Effector memory CD4-positive, alpha-beta T cell (primary cell): ENCODE measurements around the gene TLE3.
"Not testable (repeated sequence)": the region's sequence is repeated elsewhere in the genome, so short reads cannot be mapped to it uniquely, and the experiment has no call there.

Experiments
- DNase-seq, 3 donors: peaks; one replicate each; pipeline ENCODE4 v3.0.0-alpha.2; 2020
- H3K27ac ChIP-seq: 2 replicates; pipeline ENCODE4 v1.7.0; 2013; ENCODE audit warnings: mild to moderate bottlenecking, low read length, moderate library complexity; ENCODE audit not compliant: insufficient read depth, poor library complexity, severe bottlenecking
- H3K27me3 ChIP-seq: replicated peaks from 2 replicates; pipeline ENCODE4 v1.7.0; 2013; ENCODE audit warnings: mild to moderate bottlenecking, low read length; ENCODE audit not compliant: insufficient read depth, control insufficient read depth, poor library complexity, severe bottlenecking
- H3K36me3 ChIP-seq: 2 replicates; pipeline ENCODE4 v1.7.0; 2013; ENCODE audit warnings: mild to moderate bottlenecking, low read length, moderate library complexity; ENCODE audit not compliant: control insufficient read depth, insufficient read depth
- H3K4me1 ChIP-seq: 2 replicates; pipeline ENCODE4 v1.7.0; 2013; ENCODE audit warnings: low read length, mild to moderate bottlenecking; ENCODE audit not compliant: control insufficient read depth, insufficient read depth, poor library complexity, severe bottlenecking
- H3K4me3 ChIP-seq: 2 replicates; pipeline ENCODE4 v1.7.0; 2013; ENCODE audit warnings: low read length, low read depth, mild to moderate bottlenecking; ENCODE audit not compliant: insufficient read depth, poor library complexity, severe bottlenecking
- H3K9me3 ChIP-seq: 2 replicates; pipeline ENCODE4 v1.7.0; 2013; ENCODE audit warnings: mild to moderate bottlenecking, low read length, moderate library complexity; ENCODE audit not compliant: control insufficient read depth

The TLE3 gene

DNA sequence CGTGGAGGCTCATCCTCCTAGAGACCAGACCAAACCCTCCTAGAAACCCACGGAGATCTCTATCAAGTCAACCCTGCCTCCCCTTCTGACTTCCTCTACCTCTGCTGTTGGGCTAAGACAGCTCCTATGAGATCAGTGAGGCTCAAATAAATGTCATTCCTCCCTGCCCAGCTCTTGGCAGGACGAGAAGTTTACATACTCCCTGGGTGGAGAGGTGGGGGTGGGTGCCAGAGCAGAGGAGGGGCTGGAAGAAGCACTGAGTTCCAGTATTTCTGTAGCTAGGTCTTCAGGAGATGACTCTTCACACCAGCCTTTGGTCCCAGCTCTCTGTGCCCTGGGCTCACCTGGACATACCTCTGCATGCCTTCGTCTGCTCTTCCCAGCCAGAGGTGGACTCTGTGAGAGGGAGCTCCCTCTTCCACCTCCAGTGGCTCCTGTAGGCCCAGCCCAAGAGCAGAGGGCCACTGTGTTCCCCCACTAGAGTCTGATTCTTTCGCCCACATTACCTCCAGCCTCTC, 42.4 kb upstream of the TLE3 start:
- Histone ChIP-seq H3K4me3 (no peak overlapping the region), H3K27ac (no peak overlapping the region), H3K9me3 (no peaks in the 10 kb centered on the region), H3K36me3 (no peaks in the 10 kb centered on the region), H3K4me1 (peaks cover 19% of the 10 kb centered on the region), H3K27me3 (peaks cover 4% of the 10 kb centered on the region)
- DNase-seq, result no peak

- Histone ChIP-seq H3K9me3 (no peaks in the 10 kb centered on the region), H3K36me3 (no peaks in the 10 kb centered on the region), H3K27ac (no peak overlapping the region), H3K4me1 (peaks cover 19% of the 10 kb centered on the region), H3K27me3 (peaks cover 4% of the 10 kb centered on the region), H3K4me3 (no peak overlapping the region)
- DNase-seq, result no peak
These were observed 40.2 kb upstream of the TLE3 start for GRCh38 chr15:70137967-70138366.

- not testable (repeated sequence) for H3K27me3 ChIP-seq, H3K27ac ChIP-seq, H3K36me3 ChIP-seq, H3K9me3 ChIP-seq, H3K4me3 ChIP-seq, DNase-seq
- H3K4me1 ChIP-seq, result peaks cover 19% of the 10 kb centered on the region
These were observed 39.3 kb upstream of the TLE3 start for GRCh38 chr15:70137021-70137420.

DNA sequence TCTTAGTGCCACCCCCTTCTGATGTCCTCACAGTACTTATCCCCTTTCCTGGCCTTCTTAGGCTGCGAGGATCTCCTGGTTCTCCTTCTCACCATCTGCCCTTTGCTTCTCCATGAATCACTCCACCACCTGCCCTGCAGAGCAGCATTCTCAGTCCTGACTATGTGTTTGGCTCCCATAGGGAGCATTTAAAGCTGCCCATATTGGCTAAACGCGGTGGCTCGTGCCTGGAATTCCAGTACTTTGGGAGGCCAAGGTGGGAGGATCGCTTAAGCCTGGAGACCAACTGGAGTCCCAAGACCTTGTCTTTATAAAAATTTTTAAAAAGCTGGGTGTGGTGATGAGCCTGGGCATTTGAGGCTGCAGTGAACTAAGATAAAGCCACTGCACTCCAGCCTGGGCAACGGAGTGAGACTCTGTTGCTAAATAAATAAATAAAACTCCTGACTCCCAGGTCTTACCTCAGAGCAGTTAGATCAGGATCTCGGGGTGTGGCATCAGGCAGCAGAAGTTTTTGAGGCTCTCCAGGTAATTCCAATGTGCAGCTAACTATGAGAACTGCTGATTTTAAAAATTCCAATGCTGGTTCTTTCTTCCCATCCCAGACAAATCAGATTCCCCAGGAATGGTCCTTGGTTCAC, 36.2 kb upstream of the TLE3 start:
- no peak for DNase-seq
- no peak overlapping the region for H3K27ac ChIP-seq
- no peaks in the 10 kb centered on the region for H3K36me3 ChIP-seq
- no peaks in the 10 kb centered on the region for H3K9me3 ChIP-seq
- no peaks in the 10 kb centered on the region for H3K4me1 ChIP-seq
- H3K4me3 ChIP-seq, result no peak overlapping the region
- H3K27me3 ChIP-seq, result no peaks in the 10 kb centered on the region

- DNase-seq, result no peak
- Histone ChIP-seq H3K36me3 (no peaks in the 10 kb centered on the region), H3K4me1 (no peaks in the 10 kb centered on the region), H3K27ac (no peak overlapping the region), H3K4me3 (no peak overlapping the region), H3K27me3 (no peaks in the 10 kb centered on the region), H3K9me3 (no peaks in the 10 kb centered on the region)
These were observed 35.6 kb upstream of the TLE3 start for GRCh38 chr15:70133296-70133695.

GRCh38 chr15:70132571-70132970, 34.9 kb upstream of the TLE3 start:
- no peak overlapping the region for H3K4me3 ChIP-seq
- no peaks in the 10 kb centered on the region for H3K9me3 ChIP-seq
- H3K4me1 ChIP-seq, result no peaks in the 10 kb centered on the region
- no peak for DNase-seq
- no peaks in the 10 kb centered on the region for H3K36me3 ChIP-seq
- no peaks in the 10 kb centered on the region for H3K27me3 ChIP-seq
- H3K27ac ChIP-seq, result no peak overlapping the region

DNA sequence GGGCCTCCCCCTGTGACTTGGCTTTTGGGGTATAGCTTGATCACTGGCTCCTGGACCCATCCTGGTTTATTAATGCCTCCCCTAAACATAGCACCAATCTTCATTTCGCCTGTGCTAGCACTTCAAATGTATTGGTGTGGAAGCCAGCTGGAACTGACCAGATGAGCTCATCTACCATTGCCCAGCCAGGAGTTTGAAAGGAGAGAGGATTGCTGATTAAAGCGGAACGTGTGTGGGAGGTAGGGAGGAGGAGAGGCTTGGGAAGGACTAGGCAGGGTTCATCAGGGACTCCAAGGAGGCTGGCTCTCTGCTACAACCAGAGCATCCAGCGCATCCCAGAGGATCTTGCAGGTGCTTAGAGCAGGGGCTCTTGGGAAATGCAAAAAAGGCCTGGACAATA, 34.4 kb upstream of the TLE3 start:
- Histone ChIP-seq H3K27ac (no peak overlapping the region), H3K36me3 (no peaks in the 10 kb centered on the region), H3K4me3 (no peak overlapping the region), H3K27me3 (no peaks in the 10 kb centered on the region), H3K9me3 (no peaks in the 10 kb centered on the region), H3K4me1 (no peaks in the 10 kb centered on the region)
- DNase-seq, result no peak

DNA sequence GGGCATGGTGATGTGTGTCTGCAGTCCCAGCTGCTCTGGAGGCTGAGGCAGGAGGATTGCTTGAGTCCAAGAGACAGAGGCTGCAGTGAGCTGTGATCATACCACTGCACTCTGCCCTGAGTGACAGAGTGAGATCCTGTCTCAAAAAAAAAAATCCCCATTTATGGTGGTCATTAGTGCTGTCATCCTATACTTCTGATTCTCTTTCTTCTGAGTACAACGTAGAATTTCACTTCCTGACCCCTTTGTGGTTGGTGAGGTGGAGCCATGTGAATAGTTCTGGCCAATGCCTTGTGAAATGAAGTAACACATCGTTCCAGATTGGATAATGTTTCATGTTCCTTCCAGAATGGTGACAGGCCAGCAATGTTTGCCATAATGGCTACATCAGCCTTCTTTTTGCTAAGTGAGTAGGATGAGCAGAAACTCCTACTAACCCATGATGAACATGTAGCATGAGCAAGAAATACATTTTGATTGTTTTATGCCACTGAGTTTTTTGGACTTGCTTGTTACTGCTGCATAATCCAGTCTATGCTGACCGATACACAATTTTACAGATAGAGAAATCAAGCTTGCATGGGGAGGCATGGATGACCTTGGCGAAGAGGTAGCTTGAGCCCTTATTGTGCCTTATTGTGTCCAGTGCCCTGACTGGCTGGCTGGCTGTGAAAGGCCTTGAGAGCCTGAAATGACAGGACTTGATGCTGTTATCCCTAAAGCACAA, 30.9 kb upstream of the TLE3 start:
- Histone ChIP-seq H3K9me3 (no peaks in the 10 kb centered on the region), H3K4me1 (no peaks in the 10 kb centered on the region)

DNA sequence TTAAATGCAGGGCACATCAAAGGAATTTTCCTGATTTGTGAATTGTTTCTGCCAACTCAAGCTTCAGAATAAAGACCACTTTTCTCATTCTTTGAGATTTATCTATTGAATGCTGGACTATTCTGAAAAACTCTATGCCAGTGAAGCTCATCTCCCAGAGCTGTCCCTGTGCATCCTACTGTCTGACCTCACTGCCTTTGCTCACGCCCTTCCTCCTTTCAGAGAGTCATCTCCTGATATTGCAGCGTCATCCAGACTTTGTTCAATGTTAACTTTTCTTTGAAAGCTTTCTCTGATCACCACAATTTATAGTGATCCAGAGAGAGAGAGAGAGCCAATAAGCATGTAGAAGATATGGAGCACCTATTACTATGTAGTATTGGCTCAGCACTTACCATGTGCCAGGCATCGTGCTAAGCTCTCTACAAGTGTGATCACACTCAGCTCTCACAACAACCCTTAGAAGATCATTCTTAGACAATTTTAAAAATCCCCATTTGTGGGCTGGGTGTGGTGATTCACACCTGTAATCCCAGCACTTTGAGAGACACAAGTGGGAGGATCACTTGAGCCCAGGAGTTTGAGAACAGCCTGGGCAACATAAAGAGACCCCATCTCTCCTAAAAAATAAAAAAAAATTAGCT, 30.2 kb upstream of the TLE3 start:
- Histone ChIP-seq H3K27me3 (no peaks in the 10 kb centered on the region), H3K27ac (no peak overlapping the region), H3K36me3 (no peaks in the 10 kb centered on the region), H3K4me3 (no peak overlapping the region), H3K4me1 (no peaks in the 10 kb centered on the region), H3K9me3 (no peaks in the 10 kb centered on the region)
- no peak for DNase-seq

More for the DNA sequence above, 30.9 kb upstream of the TLE3 start:
- H3K36me3 ChIP-seq, result no peaks in the 10 kb centered on the region
- H3K27ac ChIP-seq, result no peak overlapping the region
- H3K4me3 ChIP-seq, result no peak overlapping the region
- no peak for DNase-seq
- no peaks in the 10 kb centered on the region for H3K27me3 ChIP-seq

DNA sequence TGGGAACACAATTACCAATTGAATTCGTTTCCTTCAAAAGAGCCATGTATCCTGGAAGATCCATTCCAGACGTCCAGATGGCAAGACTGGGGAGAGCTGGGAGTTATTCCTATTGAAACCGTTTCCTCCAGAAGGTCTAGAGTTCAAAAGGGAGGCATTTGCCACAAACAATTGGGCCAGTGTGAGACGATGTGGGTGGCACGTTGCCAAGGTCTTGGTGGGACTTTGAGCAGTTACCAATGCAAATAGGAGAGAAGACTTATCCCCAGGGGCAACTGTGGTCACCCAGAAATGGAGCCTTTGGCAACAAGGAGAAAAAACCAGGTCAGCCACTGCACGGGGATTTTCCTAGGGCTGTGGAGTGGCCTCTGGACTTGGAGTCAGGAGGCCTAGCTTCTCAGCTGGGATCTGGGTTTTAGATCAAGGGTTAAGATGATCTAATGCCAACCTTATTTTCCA, 29.6 kb upstream of the TLE3 start:
- Histone ChIP-seq H3K9me3 (no peaks in the 10 kb centered on the region), H3K4me3 (no peak overlapping the region), H3K27me3 (no peaks in the 10 kb centered on the region), H3K4me1 (no peaks in the 10 kb centered on the region), H3K27ac (no peak overlapping the region), H3K36me3 (no peaks in the 10 kb centered on the region)
- DNase-seq, result no peak
